ENCODE measurements around the gene HNRNPH3.

DNA sequence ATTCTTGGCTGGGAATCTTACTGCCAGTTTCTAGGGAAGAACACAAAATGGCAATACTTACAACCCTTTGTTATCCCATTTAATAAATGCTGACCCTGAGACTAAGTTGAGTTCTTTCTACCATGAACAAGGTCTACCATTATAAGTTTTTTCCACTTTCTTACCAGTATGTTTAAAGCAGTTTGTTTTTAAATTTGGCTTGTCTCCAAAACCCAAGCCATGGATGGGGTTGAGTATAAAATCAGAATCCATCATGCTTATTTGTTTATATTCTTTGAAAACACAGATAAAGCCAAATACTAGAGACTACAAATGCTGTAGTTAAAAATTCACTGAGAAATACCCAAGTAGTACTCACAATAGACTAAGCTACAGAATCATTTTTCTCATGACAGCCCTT, 41.1 kb upstream of the HNRNPH3 start:
- TF ChIP-seq CTCF (IDR thresholded peaks at IDR 0.05): no peak
- TF ChIP-seq POLR2AphosphoS5 (IDR thresholded peaks at IDR 0.05): no peak
- no peak for TF ChIP-seq EP300 (IDR thresholded peaks at IDR 0.05)
- no peak for TF ChIP-seq POLR2A (IDR thresholded peaks at IDR 0.05)
